GF-D8 (cell line): ENCODE results near the gene CACNA1B.

Experiments
- DNase-seq: peaks from one replicate; lab custom pipeline; 2025; lab: John Stamatoyannopoulos, UW

The CACNA1B gene

DNA sequence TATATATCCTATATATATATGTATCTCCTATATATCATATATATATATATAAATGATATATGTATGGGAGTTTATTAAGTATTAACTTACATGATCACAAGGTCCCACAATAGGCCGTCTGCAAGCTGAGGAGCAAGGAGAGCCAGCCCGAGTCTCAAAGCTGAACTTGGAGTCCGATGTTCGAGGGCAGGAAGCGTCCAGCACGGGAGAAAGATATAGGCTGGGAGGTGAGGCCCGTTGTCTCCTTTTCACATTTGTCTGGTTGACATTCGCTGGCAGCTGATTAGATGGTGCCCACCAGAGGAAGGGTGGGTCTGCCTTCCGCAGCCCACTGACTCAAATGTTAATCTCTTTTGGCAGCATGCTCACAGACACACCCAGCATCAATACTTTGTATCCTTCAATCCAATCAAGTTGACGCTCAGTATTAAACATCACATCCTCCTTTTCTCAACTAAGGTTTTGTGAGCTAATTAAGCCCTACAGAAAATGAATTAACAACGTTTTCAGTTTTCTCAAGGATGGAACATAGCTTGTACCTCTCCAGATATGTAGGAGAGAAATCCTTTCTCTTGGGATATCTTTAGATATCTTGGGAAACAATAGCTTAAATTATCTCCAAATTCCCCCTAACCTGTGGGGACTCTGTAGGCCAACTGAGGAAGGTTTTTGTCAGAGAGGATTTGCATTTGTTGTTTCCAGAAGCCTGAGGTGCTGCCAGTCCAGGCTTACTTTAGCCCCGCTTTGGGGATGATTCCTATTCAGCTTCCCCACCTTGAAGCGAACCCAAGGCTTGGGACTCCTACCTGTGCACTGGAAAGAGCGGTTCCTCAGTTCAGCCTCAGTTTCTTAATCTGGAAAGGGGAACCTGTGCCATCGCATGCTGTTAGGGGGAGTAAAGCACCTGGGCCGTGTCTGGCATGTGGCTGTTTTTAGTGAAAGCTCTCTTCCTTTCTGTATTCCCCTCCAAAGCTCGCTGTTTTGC, 163.2 kb downstream of the CACNA1B start:
- DNase-seq = no peak

DNA sequence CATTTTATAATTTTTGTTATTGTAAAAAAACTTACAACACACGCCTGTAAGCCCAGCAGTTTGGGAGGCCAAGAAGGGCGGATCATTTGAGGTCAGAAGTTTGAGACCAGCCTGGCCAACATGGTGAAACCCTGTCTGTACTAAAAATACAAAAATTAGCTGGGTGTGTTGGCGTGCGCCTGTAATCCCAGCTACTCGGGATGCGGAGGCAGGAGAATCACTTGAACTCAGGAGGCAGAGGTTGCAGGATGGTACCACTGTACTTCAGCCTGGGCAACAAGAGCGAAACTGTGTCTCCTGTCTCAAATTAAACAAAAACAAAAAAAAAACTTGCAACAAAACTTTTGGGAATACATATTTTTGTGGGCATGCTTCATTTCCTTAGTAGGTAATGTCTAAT, 164.6 kb downstream of the CACNA1B start:
- DNase-seq = no peak

DNA sequence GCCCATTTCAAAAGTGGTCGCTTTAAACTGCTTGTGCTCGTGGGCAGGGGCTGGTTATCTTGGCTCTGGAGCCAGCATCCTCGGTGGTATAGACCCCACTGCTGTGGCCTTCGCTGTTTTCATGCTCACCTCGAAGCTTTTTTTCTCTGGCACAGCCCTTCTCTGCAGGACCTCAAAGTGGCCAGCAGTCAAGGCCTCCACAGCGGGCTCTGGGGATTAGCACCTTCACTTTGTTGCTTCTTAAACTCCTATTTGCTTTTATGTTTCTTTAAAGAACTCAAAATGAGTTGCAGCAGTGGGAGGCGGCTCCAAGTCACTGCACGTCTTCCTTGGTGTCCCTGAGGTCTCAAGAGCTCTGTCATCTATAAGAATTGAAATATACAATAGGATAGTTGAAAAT, 165.1 kb downstream of the CACNA1B start:
- no peak for DNase-seq

DNA sequence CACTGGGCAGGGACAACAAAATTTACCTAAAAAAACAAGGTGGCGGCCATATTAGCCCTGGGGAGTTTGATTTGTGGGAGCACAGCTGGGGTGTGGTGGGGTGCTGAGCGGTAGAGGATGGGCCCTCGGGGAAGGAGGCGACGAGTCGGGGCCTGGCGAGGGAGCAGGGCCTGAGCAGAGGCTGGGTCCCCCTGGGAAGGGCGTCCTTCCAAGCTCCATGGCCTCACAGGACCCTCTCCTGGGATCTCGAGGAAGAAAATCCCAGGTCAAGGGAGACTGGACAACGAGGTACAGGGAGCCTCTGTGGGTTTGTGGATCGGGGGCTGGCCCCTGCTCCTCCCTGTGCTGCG, 165.5 kb downstream of the CACNA1B start:
- no peak for DNase-seq

DNA sequence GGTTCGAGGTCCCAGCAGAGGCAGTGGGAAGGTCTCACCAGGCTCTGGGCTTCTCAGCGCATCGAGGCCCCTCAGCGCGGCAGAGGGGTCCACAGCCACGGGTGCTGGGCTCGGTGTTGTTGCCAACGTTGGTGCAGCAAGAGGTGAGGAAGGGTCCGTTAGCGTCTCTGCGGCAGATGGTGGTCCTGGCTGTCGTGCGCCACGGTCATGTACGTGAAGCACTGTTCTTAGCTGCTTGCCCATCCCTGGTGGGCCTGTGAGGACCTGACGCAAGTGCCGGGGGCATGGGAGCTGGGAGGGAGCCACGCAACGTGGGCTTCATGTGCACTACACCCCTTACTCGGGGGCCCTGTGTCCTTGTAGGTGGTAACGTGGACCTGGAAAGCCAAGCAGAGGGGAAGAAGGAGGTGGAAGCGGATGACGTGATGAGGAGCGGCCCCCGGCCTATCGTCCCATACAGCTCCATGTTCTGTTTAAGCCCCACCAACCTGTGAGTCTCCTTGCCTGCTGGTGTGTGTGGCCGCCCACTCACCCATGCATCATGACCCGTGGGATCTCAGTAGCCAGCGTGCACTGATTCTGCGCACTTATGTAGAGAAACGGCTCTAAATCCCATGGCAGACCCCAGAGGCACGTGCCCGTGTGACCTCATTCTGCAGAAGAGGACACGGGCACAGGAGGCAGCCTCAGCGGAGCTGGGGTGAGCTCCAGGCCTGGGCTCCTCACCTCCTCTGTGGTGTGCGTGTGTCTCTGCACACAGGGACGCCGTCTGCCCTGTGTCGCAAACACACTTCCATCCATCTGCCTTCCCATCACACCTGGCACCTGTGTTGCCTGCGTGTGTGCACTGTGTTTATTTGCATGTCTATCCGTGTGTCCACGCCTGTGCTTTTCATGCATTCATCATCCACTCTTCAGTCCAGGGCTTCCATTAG, 166.1 kb downstream of the CACNA1B start:
- DNase-seq = no peak

DNA sequence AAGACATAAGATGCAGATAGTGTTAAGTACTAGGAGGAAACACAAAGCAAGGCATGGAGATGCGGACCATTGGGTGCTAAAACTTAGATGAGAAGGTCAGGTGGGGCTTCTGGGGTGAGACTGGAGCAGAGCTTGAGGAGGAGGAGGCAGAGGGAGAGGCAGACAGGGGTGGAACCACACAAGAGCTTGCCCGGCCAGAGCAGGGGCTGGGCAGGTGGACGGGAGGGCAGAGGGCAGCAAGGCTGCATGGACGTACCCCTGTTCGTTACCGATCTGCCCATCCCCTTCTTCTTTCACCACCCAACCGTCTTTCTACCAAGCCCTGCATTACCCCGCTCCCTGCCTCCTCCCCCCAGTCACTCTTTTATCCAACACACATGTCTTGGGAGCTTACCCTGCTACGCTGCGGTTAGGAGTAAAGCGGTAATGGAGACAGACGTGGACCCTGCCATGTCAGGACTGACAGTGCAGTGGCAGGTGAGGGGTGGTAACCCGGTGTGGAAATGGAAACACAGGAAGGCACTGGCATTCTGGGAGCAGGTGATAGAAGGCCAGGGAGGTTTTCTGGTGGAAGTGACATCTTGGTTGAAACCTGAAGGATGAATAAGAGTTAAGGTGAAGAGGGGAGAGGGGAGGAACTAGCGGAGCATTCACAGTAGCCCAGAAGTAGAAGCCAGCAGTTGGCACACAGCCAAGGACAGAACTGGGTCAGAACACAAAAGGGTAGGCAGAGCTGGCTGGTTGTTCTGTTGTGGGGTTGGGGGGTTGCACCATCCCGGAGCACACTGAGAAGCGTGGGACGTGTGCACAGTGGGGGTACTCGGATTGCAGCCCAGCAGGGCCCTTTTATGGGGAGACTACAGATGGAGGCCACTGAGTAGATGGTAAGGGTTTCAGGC, 167.2 kb downstream of the CACNA1B start:
- no peak for DNase-seq

DNA sequence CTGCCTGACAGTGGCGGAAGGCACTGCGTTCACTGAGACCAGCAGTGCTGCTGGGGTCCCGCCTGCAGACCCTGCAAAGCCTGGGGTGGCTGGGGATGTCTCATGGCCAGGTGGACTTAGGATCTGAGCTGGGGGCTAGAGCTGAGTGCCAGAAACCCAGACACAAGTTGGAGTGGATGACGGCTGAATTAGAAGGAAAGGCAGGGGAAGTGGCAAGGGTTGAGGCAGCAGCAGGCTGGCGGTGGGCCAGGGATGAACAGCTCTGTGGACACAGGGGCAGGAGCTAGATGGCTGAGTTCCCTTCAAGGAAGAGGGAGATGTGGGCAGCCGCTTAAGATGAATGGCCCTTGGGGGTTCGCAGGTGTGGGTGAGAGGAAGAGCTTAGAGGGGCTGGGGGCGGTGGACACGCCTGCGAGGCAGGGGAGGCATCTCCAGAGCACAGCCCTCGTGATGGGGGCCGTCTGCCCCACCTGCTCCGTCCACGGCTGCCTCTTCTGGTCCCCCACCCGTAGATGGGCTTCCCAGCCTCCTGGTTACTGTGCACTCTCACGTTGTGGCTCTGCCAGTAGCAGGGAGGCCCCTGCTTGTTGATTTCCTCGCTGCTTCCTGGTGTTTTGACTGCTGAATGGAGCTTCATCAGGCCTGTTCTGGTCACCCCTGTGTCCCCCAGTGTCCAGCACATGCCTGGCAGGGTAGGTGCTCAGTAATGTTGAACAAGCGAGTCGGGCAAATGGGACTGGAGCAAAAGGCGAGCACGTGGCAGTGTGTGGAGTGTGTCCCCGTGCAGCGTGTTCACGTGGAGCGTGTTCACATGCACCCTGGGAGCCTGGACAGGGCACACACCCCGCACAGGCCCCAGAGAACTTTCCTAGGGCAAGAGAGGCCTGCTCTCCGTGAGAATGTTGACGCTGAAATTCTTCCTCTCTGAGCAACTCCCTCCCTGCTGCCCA, 168.2 kb downstream of the CACNA1B start:
- no peak for DNase-seq

DNA sequence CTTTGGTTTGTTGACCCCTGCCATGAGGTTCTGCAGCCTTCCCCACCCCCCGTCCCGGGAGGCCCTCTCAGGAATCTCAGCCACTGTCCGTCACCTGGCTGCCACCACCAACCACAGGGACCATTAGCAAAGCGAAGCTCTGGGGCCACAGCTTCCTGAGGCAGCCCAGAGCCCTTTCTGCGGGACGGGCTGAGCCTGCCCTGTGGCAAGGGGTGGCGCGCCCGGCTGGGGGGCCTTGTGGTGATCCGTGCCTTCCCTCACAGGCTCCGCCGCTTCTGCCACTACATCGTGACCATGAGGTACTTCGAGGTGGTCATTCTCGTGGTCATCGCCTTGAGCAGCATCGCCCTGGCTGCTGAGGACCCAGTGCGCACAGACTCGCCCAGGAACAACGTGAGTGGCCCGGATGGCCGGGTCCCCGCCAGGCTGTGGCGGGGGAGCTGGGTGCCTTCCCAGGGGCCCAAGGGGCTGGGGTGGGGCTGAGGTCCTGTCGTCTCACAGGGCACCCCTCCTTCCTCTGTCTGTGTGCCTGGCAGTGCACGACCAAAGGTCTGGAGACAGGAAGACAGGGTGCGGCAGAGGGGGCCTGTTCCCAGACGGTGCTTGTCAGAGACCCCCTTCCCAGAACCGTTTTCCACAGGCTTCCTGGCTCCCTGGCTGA, 169.2 kb downstream of the CACNA1B start:
- no peak for DNase-seq

DNA sequence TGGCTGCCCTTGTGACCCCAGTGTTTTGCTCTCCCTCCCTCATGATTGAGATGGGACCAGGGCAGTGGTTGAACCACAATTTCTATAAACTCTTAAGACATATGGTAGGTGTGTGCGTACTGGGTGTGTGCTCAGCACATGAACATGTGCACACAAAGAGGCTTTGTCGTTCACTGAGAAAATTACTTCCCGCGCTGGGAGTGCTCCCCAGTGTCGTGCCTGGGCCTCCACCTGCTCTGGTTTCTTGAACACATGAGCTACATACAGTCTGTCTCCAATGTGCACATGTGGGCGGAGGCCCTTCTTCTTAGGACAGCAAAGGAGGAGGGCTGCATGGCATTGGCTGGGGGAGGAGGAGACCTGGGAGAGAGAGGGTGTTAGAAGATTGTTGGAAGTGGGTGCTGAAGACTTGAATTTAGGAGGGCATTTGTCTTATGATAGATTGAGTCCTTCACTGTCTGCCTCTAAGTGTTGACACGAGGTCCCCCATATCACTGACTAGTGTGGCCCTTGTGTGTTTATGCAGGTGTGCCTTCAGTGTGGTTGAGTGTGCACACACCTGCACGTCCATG, 170.0 kb downstream of the CACNA1B start:
- DNase-seq = no peak

DNA sequence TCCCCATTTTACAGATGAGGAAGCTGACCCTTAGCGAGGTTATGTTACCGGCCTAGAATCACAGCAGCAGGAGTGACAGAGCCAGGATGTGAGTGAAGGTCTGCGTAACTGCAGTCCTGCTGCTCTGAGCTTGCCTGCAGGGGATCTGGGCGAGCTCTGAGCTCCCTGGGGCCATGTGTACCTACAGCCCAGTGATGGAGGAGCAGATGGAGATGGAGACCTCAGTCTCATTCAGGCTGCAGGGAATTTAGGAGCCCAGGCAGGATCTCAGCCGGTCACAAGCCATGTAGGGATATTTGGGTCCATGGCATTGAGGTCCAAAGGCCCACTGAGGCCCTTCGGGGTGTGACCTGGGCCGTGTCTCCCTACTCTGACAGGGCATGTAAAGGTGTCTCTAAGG, 170.6 kb downstream of the CACNA1B start:
- no peak for DNase-seq

DNA sequence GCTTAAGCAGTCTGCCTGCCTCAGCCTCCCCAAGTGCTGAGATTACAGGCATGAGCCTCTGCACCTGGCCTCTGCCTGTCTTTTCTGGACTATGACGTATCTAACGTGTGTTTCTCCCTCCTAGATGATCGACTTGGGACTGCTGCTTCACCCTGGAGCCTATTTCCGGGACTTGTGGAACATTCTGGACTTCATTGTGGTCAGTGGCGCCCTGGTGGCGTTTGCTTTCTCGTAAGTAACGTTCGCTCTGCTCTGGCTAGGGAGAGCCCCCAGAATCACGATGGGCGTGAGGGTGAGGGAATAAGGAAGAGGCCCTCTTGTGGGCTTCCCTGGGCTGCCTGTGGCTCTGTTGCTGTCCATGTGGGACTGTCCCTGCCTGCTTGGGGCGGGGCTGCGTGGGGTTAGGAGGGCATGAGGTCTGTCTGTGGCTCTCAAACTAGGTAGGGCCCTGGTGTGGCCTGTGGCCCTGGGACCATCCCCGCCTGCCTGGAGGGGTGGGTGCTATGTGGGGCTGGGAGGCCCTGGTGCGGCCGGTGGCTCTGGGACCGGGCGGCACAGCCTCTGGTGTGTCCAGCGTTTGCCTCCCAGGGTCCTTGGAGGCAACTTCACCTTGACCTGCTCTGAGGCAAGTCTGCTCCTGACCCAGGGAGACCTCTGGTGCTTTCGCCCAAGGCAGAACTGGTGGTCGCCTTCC, 171.7 kb downstream of the CACNA1B start:
- DNase-seq = no peak

DNA sequence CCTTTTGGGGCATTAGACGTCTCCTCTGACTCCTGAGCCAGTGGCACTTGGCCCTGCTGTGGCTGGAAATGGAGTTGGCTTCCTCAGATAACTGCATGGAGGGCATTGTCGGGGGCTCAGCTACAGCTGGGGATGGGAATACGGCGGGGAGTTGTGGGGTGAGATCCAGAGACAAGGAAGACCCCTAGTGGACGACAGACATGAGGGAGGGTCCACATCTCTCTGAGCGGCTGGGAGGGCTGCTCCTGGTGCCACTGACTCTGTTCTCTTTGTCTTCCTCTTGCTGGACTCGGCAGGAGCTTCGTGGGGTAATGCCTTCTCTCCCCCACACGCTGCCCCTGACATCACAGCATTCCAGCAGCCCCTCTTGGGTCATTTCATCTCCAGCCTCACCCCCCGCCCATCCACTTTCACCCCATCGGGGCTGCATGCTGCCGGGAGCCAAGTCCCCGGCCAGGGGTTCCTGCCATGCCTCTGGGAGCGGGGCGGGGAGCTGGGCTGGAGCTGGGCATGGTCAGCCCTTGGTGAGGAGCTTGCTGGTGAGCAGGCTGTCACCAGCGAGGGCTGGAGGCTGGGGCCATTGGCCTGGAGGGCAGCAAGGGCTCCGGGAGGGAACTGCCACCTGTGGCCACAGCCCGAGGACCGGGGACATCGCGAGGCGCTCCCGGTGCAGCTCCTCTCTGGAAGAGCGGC, 172.3 kb downstream of the CACNA1B start:
- DNase-seq = no peak

DNA sequence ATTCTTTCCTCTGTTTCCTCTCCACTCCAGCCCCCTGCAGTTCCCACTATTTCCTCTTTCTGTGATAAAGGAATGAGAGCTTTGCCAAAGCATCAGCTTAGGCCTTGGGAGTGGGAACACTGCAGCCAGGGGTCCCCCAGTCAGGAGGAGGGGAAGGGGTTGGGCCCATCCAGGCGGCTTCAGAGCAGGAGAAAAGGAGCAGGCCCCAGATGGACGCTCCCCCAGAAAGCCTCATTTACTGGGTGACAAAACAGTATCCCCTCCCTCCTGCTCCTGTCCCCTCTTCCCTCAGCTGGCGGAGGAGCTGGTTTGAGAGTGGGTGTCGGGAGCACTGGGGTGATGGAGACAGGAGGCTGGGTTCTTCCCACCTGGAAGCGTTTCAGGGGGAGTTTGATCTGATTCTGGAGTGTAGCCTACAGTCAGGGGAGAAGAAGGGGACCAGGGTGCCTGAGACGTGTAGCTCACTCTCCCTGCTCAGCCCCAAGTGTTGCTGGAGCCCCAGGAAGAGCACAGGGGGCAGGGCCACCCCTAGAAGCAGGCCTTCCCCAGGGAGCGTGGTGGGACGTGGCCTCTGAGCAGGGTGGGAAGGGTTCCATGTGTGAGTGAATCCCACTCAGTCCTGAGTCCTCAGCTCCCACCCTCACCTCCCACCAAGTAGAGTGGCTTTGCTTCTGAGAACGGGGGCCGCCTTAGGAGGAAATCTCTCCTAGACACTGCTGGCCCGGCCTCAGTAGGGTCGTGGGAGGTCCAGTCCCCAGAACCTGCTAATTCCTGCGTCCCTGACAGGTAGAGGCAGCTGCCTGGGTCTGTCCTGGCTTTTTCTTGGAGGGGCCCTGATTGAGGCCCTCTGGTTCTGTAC, 173.1 kb downstream of the CACNA1B start:
- no peak for DNase-seq

DNA sequence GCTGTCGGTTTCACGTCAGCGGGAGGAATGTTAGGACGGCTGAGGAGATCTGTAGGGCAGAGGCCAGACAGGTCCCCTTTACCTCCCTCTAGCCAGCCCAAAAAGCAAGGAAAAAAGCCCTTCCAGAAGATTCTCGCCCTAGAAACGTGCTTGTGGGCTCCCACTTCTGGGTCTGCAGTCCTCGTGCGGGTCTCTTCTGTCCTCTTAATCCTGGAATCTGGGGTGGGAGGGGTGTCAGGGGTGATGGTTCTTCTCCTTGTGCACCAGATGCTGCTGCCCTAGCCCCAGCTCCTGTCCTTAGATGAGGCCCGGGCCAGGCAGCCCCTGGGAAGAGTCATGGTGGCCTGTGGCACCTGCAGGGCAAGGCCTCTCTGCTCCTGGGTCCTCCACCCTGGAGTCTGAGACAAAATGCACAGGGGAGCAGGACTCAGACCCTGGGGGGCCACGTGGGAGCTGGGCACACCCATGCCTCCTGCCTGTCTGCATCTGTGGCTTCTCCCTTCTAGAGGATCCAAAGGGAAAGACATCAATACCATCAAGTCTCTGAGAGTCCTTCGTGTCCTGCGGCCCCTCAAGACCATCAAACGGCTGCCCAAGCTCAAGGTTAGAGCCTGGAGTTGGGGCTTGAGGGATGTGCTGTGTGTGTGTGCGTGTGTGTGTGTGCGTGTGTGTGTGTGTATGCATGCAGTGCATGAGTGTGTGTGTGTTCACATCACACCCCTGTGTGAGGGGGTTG, 174.2 kb downstream of the CACNA1B start:
- DNase-seq = no peak

DNA sequence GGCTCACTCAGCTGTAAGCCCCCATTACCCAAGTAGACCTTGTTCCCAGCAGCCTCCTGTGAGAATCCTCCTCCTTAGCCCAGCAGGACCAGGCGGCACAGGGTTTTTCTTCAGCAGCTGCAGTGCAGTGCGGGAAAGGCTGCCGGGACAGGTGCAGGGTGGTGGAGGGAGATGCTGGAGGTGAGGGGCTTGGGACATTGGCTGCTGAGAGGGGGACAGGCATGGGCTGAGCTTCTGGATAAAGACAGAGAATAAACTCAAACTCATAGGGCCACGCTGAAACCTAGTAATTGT, 174.7 kb downstream of the CACNA1B start:
- DNase-seq = no peak

DNA sequence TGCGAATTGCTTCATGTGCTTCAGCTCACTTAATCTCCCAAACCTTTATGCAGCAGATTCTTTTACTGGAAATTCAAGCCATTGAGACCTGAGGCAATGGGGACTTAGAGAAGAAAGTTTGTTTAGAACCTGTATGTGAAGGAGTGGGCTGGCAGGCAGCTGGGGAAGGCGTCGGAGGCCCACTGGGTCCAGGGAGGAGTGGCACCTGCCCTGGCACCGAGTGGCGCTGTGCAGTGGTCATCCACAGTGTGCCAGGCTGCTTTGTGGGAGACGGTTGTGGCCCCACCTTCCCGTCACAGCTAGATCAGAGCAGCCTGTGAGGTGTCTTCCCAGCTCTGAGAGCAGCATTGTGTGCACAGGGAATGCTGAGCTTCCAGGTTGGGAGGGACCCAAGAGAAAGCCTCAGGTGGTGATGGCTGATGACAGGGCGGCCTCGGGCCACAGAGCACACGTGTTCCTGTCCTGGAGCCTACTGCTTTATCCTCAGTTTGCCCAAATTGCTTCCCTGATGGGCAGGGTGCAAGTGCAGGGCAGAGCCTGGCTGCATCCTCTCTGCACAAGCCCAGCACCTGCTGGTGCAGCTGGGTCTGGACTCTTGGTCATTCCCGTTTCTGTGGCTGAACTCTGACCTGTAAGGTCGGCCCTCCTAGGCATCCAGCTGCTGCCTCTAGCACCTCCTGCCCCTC, 175.2 kb downstream of the CACNA1B start:
- no peak for DNase-seq
